DLD1 (cell line): Measurements from ENCODE around the gene ACACA.
"Not testable (repeated sequence)": the region's sequence is repeated elsewhere in the genome, so short reads cannot be mapped to it uniquely, and the experiment has no call there.

Experiments
- in situ Hi-C: cut with HindIII; loops from 2 replicates; pipeline ENCODE4 v1.10.0; 2017; ENCODE audit warnings: low sequenced_read_pairs

ACACA gene

DNA sequence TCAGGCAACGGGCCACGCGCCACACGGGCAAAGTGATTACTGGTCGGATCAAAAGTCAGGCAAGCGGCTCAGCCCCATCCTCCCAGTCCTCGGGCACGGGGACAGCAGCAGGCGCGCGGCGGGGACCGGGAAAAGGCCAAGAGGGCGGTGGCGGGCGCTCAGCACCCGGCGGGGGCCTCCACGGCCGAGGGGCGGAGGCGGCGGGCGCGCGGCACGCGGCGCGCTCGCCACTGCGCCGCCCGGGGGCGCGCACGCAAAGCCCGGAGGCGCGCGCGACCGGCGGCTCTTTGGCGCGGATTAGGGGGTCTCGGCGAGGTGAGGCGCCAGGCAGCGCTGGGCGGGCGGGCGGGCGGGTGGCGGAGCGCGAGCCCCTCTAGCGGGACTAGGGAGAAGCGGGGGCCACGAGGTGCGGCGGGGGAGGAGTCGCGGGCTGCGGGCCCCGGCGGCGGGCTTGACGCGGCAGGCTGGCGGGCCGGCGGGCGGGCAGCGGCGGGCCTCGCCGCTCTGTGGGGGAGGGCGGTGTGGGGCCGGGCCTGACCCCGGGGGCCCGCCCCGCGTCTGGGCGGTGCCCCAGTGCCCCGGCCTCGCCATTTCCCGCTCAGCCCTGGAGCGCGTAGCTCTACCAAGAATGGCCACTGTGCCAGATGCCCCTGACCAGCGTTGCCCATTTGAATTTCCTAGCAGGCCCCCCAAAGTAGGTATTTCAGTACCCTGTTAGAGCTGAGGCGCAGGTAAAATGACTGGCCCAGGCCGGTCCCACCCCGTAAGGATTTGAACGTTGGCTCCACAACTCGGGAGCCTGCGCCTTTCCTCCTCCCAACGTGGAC, at the start of gene ACACA, which contains the start of gene TADA2A:
Gene ACACA (minus strand): TSS at position 202 of the 827 bp plus-strand sequence. CDS start 537 bp downstream, outside the sequence.
Gene TADA2A (plus strand): TSS at position 252 of the 827 bp plus-strand sequence. CDS start 4,480 bp downstream, outside the sequence.
- in situ Hi-C loops, result no loop called here

DNA sequence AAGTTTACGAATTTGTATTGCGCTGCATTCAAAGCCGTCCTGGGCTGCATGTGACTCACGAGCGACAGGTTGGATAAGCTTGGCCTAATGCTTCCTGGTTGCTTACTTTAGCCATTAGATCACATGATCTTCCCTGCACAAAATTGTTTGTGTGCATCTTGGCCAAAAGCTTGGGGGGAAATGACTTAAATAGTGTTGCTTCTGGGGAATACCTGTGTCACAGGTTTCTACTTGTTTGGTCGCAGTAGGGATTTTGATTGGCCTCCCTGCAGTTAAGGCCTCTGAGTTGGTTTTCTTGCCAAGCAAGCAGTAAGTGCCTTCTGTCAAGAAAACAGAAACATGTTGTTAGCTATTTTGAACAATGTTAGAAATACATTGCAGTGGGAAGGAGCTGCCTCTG, 43.5 kb upstream of the ACACA start:
- in situ Hi-C loops, result no loop called here

DNA sequence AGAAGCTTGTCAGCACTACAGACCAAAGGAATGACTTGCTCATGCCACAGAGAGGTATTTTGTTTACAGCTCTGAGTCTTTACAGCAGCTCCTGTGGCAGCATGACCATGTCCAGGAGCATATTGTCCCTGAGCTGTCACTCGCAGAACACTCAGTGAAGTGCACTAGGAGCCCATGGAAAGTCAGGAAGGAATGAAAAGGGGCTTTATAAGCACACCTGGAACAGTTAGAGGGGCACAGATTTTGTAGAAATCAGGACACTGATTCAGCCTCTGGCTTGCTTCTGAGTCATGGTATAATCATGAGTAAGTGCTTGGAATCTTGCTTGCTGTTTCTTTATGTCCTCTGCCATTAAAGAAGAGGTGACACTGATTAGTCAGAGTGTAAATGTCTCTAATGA, 41.0 kb upstream of the ACACA start:
- in situ Hi-C loops, result no loop called here

DNA sequence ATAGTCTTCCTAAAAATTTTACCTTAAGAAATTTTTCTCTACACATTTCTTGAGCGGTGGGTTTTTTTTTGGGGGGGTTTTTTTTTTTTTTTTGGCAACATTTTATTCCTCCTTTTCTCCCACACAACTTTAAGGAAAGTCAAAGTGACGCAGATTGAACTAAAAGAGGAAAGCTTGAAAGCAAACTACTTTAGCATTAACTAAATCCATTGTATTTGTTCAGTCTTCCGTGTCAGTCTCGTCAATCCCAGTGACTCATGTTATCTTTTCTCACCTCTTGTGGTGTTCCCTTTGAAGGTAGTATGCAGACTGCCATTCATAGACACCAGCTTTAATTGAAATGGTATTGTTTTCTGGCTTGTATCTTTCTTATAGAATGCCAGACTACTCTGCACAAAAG, 39.4 kb upstream of the ACACA start:
- in situ Hi-C loops, result no loop called here

DNA sequence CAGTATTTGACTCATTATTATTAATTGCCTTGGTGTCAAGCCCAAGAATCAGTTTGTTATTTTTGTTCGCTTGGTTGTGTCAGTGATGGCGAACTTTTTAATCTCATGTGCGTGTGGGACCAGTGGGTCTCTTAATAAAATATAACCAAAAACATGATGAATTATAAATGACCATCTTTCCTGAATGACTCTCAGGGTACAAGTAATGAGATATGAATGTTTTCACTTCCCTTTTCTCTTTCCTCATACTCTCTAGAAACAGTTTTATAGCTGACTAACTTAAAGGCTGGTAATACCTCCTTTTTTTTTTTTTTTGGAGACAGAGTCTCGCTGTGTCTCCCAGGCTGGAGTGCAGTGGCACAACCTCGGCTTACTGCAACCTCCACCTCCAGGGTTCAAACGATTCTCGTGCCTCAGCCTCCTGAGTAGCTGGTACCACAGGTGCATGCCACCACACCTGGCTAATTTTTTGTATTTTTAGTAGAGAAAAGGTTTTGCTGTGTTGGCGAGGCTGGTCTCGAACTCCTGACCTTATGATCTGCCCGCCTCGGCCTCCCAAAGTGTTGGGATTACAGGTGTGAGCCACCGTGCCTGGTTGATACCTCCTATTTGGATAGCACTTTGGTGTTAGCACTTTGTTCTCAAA, 34.9 kb upstream of the ACACA start:
- in situ Hi-C loops, result not testable (repeated sequence)

DNA sequence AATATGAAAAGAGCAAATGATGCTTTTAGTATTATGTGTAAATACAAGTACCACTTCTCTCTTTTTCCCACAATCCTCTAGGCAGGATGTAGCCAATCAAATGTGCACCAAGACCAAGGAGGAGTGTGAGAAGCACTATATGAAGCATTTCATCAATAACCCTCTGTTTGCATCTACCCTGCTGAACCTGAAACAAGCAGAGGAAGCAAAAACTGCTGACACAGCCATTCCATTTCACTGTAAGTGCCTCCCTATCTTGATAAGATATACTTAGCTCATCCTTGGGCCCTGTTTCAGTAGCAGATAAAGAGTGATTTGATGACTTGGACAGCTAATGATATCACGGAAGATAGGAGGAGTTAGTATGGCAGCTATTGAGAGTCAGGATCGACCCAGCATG, 33.8 kb upstream of the ACACA start:
- in situ Hi-C loops, result no loop called here

DNA sequence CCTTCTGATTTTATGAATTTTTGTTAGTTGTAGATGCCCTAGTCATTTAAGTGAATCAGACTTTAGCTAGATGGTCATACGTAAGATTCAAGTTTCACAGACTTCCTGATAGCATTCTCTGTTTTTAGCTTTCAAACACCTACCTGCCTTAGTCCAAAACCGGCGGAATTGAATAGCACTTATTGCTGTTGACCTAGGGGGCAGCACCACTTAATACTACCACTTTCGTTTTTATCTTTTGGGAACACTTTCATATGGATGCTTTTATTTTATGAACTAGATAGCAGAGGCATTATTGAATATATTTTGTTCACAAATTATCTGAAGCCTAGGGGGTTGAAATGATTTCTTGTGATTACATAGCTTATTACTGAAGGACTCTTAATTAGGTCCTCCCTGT, 31.5 kb upstream of the ACACA start:
- in situ Hi-C loops, result no loop called here

DNA sequence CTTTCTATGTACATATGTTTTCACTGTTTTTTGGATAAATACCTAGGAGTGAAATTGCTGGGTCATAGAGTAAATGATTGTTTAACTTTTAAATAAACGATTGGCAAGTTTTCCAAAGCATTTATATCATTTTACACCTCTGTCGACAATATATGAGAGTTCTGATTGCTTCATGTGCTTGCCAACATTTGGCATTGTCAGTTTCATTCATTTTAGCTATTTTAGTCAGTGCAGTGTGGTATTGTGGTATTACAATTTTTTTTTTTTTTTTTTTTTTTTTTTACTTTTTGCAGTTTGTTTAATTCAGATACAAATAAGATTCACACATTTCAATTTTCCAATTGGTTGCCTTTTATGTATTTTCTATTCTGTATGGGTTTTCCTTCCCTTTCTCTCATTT, 26.0 kb upstream of the ACACA start:
- in situ Hi-C loops, result no loop called here

DNA sequence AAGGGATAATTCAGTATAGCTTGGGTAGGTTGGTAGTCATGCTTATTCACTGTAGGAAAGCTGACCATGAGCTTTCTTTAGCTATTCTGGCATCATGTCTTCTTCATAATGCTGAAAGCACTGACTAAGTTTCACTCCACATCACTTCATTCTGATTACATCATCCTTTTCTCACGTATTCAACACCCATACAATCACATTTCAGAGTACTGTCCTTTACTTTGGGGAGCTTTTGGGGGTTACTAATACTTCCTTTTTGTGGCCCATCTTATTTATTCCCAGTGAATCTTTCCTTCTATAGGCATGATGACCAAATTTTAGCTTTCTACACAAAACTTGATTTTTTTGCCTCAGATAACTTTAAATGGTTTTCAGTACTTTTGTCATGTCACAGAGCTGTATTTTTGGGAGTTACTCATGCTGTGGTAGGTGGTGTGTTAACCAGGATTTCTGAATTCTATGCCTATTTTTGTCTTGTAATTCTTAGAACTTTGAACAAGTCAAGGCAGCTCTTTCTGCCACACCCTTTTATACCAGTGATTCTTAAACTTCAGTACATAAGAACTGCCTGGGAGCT, 23.5 kb upstream of the ACACA start:
- in situ Hi-C loops, result no loop called here

DNA sequence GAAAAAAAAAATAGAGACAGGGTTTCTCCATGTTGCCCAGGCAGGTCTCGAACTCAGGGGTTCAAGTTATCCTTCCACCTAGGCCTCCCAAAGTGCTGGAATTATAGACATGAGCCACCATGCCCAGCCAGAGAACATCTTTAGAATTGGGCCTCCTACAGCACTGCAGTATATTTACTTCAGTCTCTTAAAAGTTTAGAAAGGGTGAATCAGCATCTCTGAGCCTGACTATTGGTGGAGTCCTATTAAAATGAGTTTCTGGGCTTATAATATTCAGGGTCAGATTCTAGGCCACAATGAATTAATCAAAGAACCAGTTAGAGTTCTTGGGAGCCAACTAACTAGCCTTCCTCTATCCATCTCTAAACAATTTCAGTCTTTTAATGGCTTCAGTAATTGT, 22.8 kb upstream of the ACACA start:
- in situ Hi-C loops, result no loop called here

DNA sequence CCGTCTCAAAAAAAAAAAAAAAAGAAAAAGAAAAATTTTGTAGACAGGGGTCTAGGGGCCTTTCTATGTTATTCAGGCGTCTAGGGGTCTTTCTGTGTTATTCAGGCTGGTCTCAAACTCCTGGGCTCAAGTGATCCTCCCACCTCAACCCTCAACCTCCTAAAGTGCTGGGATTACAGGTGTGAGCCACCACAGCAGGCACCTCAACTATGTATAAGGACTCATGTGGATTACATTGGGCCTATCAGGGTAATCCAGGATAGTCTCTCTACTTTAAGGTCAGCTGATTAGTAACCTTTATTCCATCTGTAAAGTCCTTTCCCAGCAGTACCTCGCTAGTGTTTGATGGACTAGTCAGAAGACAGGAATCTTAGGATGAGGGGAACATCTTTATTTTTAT, 22.4 kb upstream of the ACACA start:
- in situ Hi-C loops, result no loop called here

DNA sequence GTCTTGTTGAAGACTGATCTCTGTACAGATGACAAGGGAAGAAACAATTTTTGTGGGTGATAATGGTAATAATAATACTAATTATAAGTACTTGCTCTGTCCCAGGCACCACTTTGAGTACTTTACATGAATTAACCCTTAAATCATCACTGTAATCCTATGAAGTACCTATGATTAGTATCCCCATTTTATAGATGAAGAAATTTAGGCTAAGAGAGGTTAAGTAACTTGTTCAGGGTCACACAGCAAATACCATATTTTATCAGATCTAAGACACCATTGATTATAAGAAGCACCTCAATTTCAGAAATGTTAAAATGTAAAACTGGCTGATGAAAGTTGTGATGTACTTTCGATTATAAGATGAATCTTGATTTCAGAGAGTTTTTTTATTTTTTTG, 18.6 kb upstream of the ACACA start:
- in situ Hi-C loops, result no loop called here

DNA sequence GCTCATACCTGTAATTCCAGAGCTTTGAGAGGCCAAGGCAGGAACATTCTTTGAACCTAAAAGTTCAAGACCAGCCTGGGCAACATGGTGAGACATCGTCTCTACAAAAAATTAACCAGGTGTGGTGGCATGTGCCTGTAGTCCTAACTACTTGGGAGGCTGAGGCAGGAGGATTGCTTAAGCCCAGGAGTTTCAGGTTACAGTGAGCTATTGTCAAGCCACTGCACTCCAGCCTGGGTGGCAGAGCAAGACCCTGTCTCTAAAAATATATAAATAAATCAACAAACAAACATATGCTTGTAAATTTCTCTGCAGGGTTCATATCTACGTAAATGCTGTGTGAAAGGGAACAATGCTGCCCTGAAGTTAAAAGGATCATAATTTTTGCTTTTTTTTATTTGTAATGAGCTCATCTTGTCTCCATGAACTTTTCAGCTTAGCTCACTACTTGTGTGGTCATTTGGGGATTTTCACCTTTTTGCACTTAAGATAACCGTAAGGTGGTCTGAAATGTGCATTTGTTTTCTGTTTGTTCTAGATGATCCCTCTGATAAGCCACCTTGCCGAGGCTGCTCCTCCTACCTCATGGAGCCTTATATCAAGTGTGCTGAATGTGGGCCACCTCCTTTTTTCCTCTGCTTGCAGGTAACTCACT, 16.5 kb upstream of the ACACA start:
- in situ Hi-C loops, result no loop called here

DNA sequence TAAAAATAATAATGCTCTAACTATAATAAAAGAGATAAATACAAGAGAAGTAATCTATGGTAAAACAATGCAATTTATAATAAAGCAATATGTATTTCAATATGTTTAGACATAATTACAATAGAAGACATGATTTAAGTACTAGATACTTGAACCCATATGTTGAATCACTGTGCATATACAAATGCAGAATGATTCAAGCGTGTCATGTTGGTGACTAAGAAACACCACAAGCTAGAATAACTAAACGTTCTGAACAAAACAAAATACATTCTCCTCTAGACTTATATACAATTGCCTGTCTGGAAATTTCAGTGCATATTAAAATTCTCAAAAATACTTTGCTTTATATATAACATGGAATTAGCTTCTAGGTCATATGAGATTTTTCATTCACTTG, 11.2 kb upstream of the ACACA start:
- in situ Hi-C loops, result no loop called here

DNA sequence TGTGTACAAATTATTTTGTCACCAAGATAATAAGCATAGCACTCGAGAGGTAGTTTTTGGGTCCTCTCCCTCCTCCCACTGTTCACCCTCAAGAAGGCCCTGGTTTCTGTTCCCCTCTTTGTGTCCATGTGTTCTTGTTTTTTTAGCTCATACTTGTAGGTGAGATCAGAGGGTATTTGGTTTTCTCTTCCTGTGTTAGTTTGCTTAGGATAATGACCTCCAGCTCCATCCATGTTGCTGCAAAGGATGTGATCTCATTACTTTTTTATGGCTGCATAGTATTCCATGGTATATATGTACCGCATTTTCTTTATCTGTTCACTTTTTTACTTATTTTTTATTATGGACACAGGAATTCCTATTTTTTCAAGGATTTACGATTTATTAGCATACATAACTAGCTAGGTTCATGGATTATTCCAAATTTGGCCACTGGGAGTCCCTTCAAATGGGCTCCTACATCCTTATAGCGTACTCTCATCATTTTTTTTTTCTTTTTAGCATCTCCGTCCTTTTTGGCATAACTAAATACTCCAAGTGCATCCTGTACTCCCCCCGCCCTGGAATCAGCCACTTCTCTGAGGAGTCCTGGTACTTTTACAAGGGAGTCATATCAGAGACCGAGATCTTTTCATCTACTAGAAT, 7.4 kb upstream of the ACACA start:
- in situ Hi-C loops, result no loop called here

DNA sequence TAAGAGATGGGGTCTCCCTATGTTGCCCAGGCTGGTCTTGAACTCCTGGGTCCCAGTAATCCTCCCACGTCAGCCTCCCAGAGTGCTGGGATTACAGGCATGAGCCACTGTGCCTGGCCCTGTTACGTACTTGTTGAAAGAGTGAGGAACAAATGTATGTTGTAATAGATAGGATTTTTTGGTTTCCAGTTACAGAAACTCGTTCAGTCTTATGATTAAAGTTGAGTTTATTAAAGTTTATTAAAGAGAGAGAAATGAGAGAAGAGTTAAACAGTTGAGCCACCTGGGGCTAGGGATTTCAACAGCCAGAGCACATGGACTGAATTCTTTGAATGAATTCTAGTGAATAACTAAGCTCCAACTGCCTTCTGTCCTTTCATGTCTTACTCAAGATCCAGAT, 3.7 kb upstream of the ACACA start:
- in situ Hi-C loops, result no loop called here

DNA sequence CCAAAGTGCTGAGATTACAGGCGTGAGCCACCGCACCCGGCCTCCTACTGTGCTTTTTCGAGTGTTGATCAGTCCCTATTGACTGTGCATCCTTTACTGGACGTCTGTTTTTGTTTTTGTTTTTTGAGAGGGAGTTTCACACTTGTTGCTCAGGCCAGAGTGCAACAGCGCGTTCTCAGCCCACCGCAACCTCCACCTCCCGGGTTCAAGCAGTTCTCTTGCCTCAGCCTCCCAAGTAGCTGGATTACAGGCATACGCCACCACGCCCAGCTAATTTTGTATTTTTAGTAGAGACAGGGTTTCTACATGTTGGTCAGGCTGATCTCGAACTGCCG, 1.5 kb upstream of the ACACA start:
- in situ Hi-C loops, result not testable (repeated sequence)

DNA sequence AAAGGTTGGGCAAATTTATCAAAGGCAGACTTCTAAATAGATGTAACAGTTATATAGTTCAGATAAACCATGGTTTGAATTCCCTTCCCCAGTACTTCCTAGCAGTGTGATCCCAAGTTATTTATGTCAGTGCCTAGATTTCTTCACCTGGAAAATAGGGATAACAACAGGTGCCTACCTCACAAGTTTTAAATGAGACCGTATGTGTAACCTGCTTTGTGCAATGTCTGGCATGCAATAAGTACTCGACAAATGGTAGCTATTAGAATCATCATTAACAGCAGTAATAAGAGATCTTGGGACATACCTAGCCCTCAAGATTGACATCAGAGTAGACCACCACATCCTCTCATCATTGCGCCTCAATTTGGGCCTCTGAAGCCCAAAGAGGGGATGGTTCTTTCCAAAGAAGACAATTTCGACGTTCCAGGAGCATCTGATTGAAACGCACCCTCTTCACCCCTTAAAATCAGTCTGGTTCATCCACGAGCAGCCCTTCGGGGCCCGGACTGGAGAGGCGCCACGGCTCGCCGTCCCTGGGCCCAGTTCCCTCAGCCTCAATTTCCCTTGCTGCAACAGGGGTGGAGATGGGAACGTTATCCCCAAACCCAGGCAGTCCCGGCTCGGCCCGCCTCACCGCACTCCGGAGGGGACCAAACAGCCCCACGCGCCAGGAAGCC, 541 bp downstream of the ACACA start:
- in situ Hi-C loops, result no loop called here

DNA sequence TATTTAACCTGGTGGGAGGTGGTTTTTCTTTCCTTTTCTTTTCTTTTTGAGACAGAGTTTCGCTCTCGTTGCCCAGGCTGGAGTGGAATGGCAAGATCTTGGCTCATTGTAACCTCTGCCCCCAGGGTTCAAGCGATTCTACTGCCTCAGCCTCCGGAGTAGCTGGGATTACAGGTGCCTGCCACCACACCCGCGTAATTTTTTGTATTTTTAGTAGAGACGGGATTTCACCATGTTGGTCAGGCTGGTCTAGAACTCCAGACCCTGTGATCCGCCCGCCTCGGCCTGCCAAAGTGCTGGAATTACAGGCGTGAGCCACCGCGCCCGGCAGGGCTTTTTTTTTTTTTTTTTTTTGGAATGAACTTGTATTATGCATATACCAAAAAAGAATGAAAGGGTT, 1.1 kb downstream of the ACACA start:
- in situ Hi-C loops, result not testable (repeated sequence)

DNA sequence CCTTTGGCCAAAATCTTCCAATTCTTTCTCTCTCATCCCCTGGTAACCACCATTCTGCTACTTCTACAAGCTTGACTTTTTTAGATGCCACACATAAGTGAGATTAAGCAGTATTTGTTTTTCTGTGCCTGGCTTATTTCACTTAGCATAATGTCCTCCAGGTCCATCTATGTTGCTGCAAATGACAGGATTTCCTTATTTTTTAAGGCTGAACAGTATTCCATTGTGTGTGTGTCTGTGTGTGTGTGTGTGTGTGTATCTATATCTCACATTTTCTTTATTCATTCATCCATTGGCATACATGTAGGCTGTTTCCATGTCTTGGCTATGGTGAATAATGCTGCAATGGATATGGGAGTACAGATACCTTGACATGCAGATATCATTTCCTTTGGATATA, 6.1 kb downstream of the ACACA start:
- in situ Hi-C loops, result no loop called here
